ENCODE data around the gene LINC01488.

LINC01488 gene

GRCh38 chr11:69513196-69513595 lies 31.7 kb downstream of the LINC01488 start:
- DNase-seq: no peak

DNA sequence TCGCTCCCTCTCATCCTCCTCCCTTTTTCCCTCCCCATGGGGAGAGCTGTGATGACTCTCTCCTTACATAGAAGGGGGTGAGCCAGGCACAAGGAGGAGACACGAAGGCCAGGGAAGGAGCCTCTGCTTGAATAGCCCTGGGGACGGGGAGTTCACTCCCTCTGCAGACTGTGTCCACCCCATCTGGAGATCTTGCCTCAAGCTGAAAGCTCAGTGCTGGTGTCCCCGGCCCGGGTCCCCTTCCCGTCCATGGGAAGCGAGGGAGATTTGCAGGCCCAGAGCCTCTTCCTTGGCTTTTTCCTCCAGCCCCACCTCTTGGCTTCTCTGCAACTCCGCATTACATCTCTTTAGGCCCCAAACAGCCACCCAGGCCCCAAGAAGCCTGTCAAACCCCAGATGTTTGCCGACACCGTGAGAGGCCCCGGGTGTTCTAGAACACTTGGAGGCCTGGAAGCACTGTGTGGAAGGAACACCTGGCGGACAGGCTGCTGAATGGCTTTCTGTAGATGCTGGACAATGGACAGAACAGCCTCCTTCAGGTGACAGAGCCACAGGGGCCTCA lies 32.3 kb downstream of the LINC01488 start:
- DNase-seq: no peak

GRCh38 chr11:69514771-69515170 lies 33.3 kb downstream of the LINC01488 start:
- no peak for DNase-seq

DNA sequence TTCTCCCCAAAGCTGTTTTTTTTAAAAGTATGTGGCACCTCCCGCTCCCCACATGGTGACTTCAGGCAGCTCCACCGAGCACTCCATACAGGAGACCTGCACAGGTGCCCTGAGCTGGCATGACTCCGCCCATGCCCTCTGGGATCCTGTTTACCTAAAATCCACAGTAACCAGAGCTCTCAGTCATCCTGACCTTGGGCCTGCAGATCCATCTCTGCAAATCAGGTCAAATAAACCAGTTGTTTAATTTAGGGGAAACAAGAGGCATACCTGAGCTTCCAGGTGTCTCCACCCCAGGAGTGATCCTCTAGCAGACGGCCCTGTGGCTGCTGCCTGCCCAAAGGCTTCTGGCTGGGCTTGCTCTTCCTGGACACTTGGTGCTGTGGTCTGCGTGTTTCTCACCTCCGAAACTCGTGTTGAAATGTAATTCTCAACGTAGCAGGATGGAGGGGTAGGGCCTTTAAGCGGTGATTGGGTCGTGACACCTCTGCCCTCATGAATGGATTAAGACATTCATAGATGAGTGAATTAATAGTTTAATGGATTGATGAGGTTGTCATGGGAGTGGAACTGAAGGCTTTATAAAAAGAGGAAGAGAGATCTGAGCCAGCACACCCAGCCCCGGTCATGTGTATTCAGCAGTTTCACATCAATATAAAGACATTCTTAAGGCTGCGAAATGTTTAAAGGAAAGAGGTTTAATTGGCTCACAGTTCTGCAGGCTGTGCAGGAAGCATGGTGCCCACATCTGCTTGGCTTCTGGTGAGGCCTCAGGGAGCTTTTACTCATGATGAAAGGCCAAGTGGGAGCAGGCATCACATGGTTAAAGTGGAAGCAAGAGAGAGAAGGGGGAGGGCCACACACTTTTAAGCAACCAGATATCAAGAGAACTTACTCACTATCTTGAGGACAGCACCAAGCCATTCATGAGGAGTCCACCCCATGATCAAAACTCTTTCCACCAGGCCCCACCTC lies 34.1 kb downstream of the LINC01488 start:
- no peak for DNase-seq

DNA sequence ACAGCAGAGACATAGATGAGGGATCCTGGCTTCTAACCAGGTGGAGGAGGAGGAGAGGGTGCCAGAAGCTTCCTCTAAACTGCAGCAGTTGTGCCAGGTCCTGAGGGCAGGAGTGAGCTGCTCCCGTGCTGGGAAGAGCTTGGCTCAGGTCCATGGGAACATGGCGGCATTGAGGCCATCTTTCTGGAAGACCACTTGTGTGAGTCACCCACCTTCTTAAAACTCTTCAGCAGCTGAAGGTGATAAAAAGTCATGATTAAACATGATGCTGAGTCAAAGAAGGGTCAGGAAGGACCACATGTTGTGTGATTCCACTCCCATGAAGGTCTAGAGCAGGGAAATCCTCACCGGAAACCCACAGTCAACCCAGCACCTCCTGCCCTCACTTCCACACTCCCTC lies 35.1 kb downstream of the LINC01488 start:
- DNase-seq: no peak

DNA sequence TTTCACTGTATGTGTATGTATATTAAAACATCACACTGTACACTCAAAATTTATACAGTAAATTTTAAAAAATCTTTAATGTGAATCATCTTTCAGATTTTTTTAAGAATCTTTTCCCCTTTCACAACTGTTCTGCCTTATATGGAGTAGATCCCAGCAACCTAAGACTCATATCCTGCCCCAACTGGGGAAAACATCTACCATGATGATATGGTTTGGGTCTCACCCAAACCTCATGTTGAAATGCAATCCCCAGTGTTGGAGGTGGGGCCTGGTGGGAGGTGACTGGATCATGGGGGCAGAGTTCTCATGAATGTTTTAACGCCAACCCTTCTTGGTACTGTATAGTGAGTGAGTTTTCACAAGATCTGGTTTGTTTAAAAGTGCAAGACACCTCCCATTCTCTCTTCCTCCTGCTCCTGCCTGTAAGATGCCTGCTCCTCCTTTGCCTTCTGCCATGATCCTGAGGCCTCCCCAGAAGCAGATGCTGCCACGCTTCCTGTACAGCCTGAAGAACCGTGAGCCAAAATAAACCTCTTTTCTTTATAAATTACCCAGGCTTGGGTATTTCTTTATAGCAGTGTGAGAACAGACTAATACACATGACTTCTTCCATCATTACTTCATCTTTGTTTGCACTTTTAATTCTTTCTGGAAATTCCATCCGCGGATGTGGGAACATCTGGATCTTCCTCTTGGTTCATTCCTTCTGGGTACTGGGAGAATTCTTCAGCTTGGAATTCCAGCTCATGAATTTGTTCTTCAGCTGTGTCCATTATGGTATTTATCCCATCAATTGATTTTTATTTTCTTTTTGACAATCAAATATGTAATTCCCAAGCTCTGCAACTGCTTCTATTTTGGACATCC lies 36.9 kb downstream of the LINC01488 start:
- no peak for DNase-seq

- DNase-seq: no peak
Measured at GRCh38 chr11:69520186-69520916, 38.9 kb downstream of the LINC01488 start.

GRCh38 chr11:69521457-69521856 lies 40.0 kb downstream of the LINC01488 start:
- DNase-seq: no peak

- no peak for DNase-seq
Measured at GRCh38 chr11:69523453-69523852, 42.0 kb downstream of the LINC01488 start.

DNA sequence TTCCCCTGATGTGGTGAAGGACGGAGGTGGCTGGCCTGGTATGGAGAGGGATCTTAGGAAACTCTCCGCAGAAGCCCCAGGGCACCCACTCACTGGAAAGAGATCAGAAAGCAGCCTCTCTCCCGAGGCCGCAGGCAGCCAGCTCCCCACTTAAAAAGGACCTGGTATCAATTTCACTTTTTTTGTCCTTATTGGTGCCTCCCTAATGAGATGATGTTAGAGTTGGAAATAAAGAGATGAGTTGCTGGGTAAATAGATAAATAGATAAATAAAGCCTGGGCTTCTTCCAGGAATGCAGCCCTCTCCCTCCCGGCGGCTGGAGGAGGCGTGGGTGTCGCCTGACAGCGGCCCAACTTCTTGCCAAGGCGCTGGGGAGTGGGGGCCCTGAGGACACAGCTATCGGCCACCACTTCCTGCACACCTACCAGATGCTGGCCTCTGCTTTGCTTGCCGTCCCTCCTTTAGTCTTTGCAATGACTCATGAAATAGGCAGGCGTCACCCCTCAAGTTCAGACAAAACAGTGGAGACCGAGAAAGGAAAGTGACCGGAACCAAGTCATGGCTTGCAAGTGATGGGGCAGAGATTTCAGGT lies 42.9 kb downstream of the LINC01488 start:
- no peak for DNase-seq

DNA sequence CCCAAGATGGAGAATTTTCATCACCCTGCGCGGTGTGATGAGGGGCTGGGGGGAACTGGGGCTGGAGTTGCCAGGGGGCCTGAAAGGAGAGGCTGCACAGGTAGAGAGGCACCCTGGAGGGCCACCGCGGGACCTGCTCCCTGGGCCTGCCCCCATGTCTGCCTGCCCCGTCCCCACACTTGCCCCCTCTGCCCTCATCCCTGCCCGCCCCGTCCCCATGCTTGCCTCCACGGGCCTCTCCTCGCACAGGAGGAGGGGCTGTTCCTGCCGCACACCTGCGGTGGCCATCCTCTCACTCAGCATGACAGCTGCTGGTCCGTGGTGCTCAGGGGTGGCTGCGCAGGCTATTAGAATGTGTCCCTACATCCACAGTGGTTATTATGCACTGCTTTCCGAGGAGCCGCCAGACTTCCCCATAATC lies 43.5 kb downstream of the LINC01488 start:
- DNase-seq: no peak

DNA sequence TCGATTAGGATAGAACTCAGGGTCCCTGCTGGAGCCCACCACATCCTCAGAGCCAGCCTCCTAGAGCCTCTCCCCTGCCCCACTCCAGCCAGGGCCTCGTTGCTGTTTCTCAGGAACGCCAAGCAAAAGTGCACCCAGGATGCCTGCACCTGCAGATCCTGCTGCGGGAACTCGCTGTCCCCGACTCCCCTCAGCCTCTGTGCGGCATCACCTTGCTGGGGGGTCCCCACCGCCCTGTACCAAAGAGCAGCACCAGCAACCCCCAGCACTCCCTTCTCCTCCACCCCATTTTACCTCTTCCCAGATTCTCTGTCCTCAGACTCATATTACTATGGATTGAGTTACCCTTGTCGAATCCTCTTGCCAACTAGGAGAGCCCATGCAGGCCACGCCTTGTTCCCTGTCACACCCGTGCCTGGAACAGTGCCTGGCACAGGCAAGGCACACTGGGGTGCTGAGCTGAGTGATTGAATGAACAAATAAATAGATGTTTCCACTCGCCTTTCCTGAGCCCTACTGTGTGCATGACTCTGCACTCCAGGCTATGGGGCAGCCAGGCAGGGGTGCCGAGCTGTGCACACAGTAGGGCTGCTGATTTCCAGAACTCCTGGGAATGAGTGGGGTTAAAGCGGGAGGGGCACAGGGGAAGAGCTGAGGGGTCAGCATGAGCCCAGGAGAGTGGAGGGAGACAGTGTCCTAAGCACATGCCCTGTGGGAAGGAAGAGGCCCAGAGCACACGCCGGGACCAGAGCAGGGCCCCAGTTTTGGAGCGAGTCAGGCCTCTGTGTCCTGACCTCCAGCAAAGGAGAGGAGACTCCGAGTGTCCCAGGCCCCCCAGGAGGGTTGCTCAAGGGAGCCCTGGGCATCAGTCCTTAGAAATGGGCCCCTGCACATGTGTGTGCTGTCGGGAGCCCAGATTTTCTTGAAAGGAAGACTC lies 44.3 kb downstream of the LINC01488 start:
- no peak for DNase-seq

DNA sequence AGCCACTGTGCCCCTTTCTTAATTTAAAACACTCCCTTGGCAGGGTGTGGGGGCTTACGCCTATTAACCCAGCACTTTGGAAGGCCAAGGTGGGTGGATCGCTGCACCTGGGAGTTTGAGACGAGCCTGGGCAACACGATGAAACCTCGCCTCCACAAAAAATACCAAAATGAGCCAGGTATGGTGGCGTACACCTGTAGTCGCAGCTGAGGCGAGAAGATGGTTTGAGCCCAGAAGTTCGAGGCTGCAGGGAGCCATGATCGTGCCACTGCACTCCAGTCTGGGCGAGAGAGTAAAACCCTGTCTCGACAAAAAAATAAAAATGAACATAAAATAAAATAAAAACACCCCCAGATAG lies 45.0 kb downstream of the LINC01488 start:
- DNase-seq: no peak

GRCh38 chr11:69529001-69529400 lies 47.5 kb downstream of the LINC01488 start:
- DNase-seq: no peak

GRCh38 chr11:69530278-69531070 lies 49.0 kb downstream of the LINC01488 start:
- DNase-seq: no peak

- no peak for DNase-seq
Measured at GRCh38 chr11:69531071-69531716, 49.7 kb downstream of the LINC01488 start.

- no peak for DNase-seq
Measured at GRCh38 chr11:69531717-69532088, 50.2 kb downstream of the LINC01488 start.

DNA sequence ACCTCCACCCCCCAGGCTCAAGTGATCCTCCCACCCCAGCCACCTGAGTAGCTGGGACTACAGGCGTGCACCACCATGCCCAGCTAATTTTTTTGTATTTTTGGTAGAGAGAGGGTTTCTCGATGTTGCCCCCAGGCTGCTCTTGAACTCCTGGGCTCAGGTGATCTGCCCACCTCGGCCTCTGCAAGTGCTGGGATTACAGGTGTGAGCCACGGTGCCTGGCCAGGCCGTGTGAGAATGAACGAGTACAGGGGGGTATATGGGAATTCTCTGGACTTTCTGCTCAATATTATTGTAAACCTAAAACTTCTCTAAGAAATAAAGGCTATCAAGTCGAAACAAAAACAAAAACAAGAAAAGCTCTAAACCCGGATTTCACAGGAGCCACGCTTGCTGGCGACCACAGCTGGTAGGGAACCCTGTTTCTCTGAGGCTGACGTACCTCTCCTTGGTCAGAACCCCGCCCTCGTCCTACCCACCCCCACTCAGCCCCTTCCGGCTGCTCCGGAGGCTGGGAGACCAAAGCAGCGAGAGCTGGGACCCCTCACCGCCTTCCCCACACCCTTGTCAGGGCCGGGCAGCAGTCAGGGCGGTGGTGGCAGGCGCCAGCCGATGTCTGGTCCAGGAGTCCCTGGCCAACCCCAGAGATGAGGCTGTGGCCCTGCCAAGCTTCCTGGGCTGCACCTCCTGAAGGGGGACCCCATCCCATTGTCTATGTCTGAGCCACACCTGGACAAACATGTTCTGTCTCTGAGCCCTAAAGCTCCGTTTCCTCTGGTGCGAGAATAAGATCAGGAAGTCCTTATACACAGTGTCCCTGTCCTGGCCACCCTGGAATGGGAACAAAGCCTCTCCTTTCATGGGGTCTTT lies 52.1 kb downstream of the LINC01488 start:
- DNase-seq: no peak

GRCh38 chr11:69534166-69534530 lies 52.7 kb downstream of the LINC01488 start:
- no peak for DNase-seq
